Upper lobe of left lung (tissue), 4 donors: ENCODE results near the gene VAPA.

Experiments used
- EP300 ChIP-seq, 4 donors: sonication (generic); formaldehyde crosslinking; IDR thresholded peaks; one replicate each; pipeline ENCODE4 v1.5.1; 2017; ENCODE audit warnings: antibody characterized with exemption in 4 of 4, control low read depth in 2 of 4
- POLR2A ChIP-seq, 4 donors: fragments of 450-650 bp; IDR thresholded peaks; one replicate each; pipeline ENCODE4 v1.5.1; 2016 to 2017; ENCODE audit warnings: antibody characterized with exemption in 4 of 4, mild to moderate bottlenecking in 2 of 4
- TF ChIP-seq, protein P1 (sequence below), 6 experiments: fragments of 450-650 bp in 4 of 6; fragments of 200-600 bp in 2 of 6; sonication (generic) in 2 of 6; IDR thresholded peaks; one replicate each; pipeline ENCODE4 v1.5.1; 2016 to 2019; ENCODE audit warnings: antibody characterized with exemption in 6 of 6

DNA sequence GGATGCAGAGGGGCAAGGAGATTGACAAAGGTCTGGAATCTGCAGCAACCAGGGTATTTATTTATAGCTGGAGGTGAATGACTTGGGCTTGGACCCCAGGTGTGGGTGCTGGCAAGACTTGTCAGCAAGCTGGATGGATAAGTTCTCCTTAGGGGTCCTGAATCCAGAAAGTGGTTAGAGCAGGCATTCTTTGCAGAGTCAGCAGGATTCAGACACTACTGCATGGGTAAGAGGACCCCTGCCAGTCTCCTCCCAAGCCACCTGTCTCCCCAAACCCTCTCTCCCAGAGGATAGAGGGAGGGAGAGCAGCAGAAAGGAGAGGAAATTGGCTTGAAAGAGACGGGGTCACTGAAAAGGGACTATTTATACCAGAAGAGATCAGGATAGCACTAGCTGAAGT is 89.5 kb downstream of the VAPA start:
- TF ChIP-seq, protein P1, sequence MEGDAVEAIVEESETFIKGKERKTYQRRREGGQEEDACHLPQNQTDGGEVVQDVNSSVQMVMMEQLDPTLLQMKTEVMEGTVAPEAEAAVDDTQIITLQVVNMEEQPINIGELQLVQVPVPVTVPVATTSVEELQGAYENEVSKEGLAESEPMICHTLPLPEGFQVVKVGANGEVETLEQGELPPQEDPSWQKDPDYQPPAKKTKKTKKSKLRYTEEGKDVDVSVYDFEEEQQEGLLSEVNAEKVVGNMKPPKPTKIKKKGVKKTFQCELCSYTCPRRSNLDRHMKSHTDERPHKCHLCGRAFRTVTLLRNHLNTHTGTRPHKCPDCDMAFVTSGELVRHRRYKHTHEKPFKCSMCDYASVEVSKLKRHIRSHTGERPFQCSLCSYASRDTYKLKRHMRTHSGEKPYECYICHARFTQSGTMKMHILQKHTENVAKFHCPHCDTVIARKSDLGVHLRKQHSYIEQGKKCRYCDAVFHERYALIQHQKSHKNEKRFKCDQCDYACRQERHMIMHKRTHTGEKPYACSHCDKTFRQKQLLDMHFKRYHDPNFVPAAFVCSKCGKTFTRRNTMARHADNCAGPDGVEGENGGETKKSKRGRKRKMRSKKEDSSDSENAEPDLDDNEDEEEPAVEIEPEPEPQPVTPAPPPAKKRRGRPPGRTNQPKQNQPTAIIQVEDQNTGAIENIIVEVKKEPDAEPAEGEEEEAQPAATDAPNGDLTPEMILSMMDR (IDR thresholded peaks at IDR 0.05), result no peak
- no peak for TF ChIP-seq EP300 (IDR thresholded peaks at IDR 0.05)
- TF ChIP-seq POLR2A (IDR thresholded peaks at IDR 0.05), result no peak
